IMR-90 (cell line): ENCODE measurements around the gene CROCC. TPM values are rescaled to one million over a fixed set of nuclear protein-coding genes. Genes with fewer than 3 reads are reported as not detected.

Experiments used
- ATAC-seq: fragments of 200-7000 bp; cut with Tn5 transposase; 2 replicates; pipeline ENCODE4 v1.9.1; 2020; ENCODE audit warnings: low read depth, mild to moderate bottlenecking, moderate library complexity
- BruUV-seq: library from RNA; stranded (reverse); fragments of 400-500 nt; replicated peaks from 2 replicates; lab custom pipeline; 2021; lab: Mats Ljungman, UMichigan
- CTCF ChIA-PET: fragments of 300-600 bp; formaldehyde crosslinking; extraction: SDS; loops from one replicate; lab custom pipeline; 2021; ENCODE audit warnings: antibody characterized with exemption; lab: Yijun Ruan, JAX
- POLR2A ChIA-PET: fragments of 300-600 bp; sonication (Branson Sonifier 250); formaldehyde crosslinking; loops from one replicate; lab custom pipeline; 2022; ENCODE audit warnings: antibody characterized with exemption; ENCODE audit not compliant: unreplicated experiment; lab: Charles Lee
- DNase-seq: peaks from one replicate; pipeline ENCODE4 v3.0.0; 2013
- H2AFZ ChIP-seq: replicated peaks from 2 replicates; pipeline ENCODE3; 2013; ENCODE audit warnings: low read length, mild to moderate bottlenecking; ENCODE audit not compliant: poor library complexity
- H2AK5ac ChIP-seq: 2 replicates; pipeline ENCODE4 v1.6.1; 2013; ENCODE audit warnings: low read depth, low read length, inconsistent platforms
- H2AK9ac ChIP-seq: replicated peaks from 2 replicates; pipeline ENCODE3; 2013; ENCODE audit warnings: mild to moderate bottlenecking, low read depth, low read length, moderate library complexity; ENCODE audit not compliant: poor library complexity
- H2BK120ac ChIP-seq: 2 replicates; pipeline ENCODE4 v1.6.1; 2013; ENCODE audit warnings: low read depth, low read length, inconsistent platforms
- H2BK15ac ChIP-seq: 3 replicates; pipeline ENCODE4 v1.6.1; 2013; ENCODE audit warnings: low read depth, low read length, inconsistent platforms
- H2BK20ac ChIP-seq: 2 replicates; pipeline ENCODE4 v1.6.1; 2013; ENCODE audit warnings: low read depth, mild to moderate bottlenecking, inconsistent platforms, low read length, moderate library complexity
- H2BK5ac ChIP-seq: 2 replicates; pipeline ENCODE4 v1.6.1; 2013; ENCODE audit warnings: mild to moderate bottlenecking, low read depth, low read length, inconsistent platforms; ENCODE audit not compliant: poor library complexity, severe bottlenecking
- H3K14ac ChIP-seq: replicated peaks from 2 replicates; pipeline ENCODE4 v1.6.1; 2013; ENCODE audit warnings: low read depth, low read length, inconsistent platforms
- H3K18ac ChIP-seq: 2 replicates; pipeline ENCODE4 v1.6.1; 2013; ENCODE audit warnings: low read depth, low read length, control low read depth
- H3K23ac ChIP-seq: 2 replicates; pipeline ENCODE4 v1.6.1; 2013; ENCODE audit warnings: low read depth, low read length, inconsistent platforms
- H3K27ac ChIP-seq: 2 replicates; pipeline ENCODE4 v1.5.1; 2013; ENCODE audit warnings: mild to moderate bottlenecking, control low read depth, low read length; ENCODE audit not compliant: insufficient read depth
- H3K27me3 ChIP-seq: 2 replicates; pipeline ENCODE4 v1.6.1; 2013; ENCODE audit warnings: low read length; ENCODE audit not compliant: control insufficient read depth, insufficient read depth
- H3K36me3 ChIP-seq: 2 replicates; pipeline ENCODE4 v1.6.1; 2013; ENCODE audit warnings: low read length, mixed read lengths; ENCODE audit not compliant: control insufficient read depth, insufficient read depth
- H3K4ac ChIP-seq: 2 replicates; pipeline ENCODE4 v1.6.1; 2013; ENCODE audit warnings: low read depth, low read length, inconsistent platforms
- H3K4me1 ChIP-seq: 2 replicates; pipeline ENCODE4 v1.6.1; 2013; ENCODE audit warnings: low read length, mixed read lengths; ENCODE audit not compliant: control insufficient read depth, insufficient read depth
- H3K4me2 ChIP-seq: 2 replicates; pipeline ENCODE4 v1.6.1; 2013; ENCODE audit warnings: low read depth, mild to moderate bottlenecking, control low read depth, low read length, moderate library complexity
- H3K4me3 ChIP-seq: 2 replicates; pipeline ENCODE4 v1.5.1; 2013; ENCODE audit warnings: low read depth, mild to moderate bottlenecking, control low read depth, low read length, moderate library complexity; ENCODE audit not compliant: insufficient read depth
- H3K56ac ChIP-seq: 2 replicates; pipeline ENCODE4 v1.6.1; 2013; ENCODE audit warnings: low read length, inconsistent platforms; ENCODE audit not compliant: insufficient read depth; ENCODE audit errors: extremely low read depth
- H3K79me1 ChIP-seq, 2 experiments: 2 replicates each; pipeline ENCODE4 v1.6.1; 2013; ENCODE audit warnings: low read length in 2 of 2, inconsistent platforms in 1 of 2, low read depth in 1 of 2
- H3K9ac ChIP-seq: 2 replicates; pipeline ENCODE4 v1.6.1; 2013; ENCODE audit warnings: low read depth, low read length, control low read depth
- H3K9me1 ChIP-seq: 2 replicates; pipeline ENCODE4 v1.6.1; 2013; ENCODE audit warnings: low read length, inconsistent platforms; ENCODE audit not compliant: insufficient read depth
- H3K9me3 ChIP-seq: 2 replicates; pipeline ENCODE4 v1.6.1; 2013; ENCODE audit warnings: low read length; ENCODE audit not compliant: control insufficient read depth, insufficient read depth
- H4K20me1 ChIP-seq: 2 replicates; pipeline ENCODE4 v1.6.1; 2013; ENCODE audit warnings: low read length, inconsistent platforms; ENCODE audit not compliant: insufficient read depth
- H4K5ac ChIP-seq: 2 replicates; pipeline ENCODE4 v1.6.1; 2013; ENCODE audit warnings: mild to moderate bottlenecking, low read depth, low read length, control low read depth
- H4K8ac ChIP-seq, 2 experiments: 2 replicates each; pipeline ENCODE4 v1.6.1; 2013; ENCODE audit warnings: low read depth in 2 of 2, low read length in 2 of 2, control low read depth in 1 of 2, inconsistent platforms in 1 of 2
- H4K91ac ChIP-seq: 2 replicates; pipeline ENCODE4 v1.6.1; 2013; ENCODE audit warnings: low read depth, low read length, inconsistent platforms; ENCODE audit not compliant: insufficient read depth
- BHLHE40 ChIP-seq: fragments of 150-350 bp; IDR thresholded peaks from 2 replicates; pipeline ENCODE4 v1.6.1; 2016; ENCODE audit warnings: mild to moderate bottlenecking, low read depth, low read length
- CEBPB ChIP-seq: IDR thresholded peaks from 2 replicates; pipeline ENCODE4 v1.6.1; 2012; ENCODE audit warnings: low read depth, low read length, improper control_type of control experiment
- CHD1 ChIP-seq: IDR thresholded peaks from 2 replicates; pipeline ENCODE4 v1.6.1; 2012; ENCODE audit warnings: low read depth, low read length, improper control_type of control experiment
- CTCF ChIP-seq: conservative IDR thresholded peaks from 2 replicates; pipeline ENCODE4 v1.5.1; 2012; ENCODE audit warnings: mild to moderate bottlenecking, low read depth, low read length, improper control_type of control experiment
- ELK1 ChIP-seq: fragments of 150-350 bp; IDR thresholded peaks from 2 replicates; pipeline ENCODE4 v1.6.1; 2016; ENCODE audit warnings: low read depth, mild to moderate bottlenecking, low read length, moderate library complexity, borderline replicate concordance
- FOS ChIP-seq: fragments of 150-350 bp; IDR thresholded peaks from 2 replicates; pipeline ENCODE4 v1.6.1; 2016; ENCODE audit warnings: low read depth, low read length
- MAFK ChIP-seq: IDR thresholded peaks from 2 replicates; pipeline ENCODE4 v1.6.1; 2012; ENCODE audit warnings: low read depth, low read length, improper control_type of control experiment
- MAZ ChIP-seq: IDR thresholded peaks from 2 replicates; pipeline ENCODE4 v1.6.1; 2012; ENCODE audit warnings: low read depth, mild to moderate bottlenecking, low read length, improper control_type of control experiment, moderate library complexity, borderline replicate concordance
- MXI1 ChIP-seq: IDR thresholded peaks from 2 replicates; pipeline ENCODE4 v1.6.1; 2012; ENCODE audit warnings: low read depth, mild to moderate bottlenecking, low read length, moderate library complexity, borderline replicate concordance
- NFE2L2 ChIP-seq: fragments of 150-350 bp; IDR thresholded peaks from 2 replicates; pipeline ENCODE4 v1.6.1; 2016; ENCODE audit warnings: low read depth, mild to moderate bottlenecking, low read length
- POLR2A ChIP-seq: IDR thresholded peaks from 2 replicates; pipeline ENCODE4 v1.6.1; 2012; ENCODE audit warnings: mild to moderate bottlenecking, low read depth, low read length
- RAD21 ChIP-seq: IDR thresholded peaks from 2 replicates; pipeline ENCODE4 v1.6.1; 2012; ENCODE audit warnings: low read length, improper control_type of control experiment
- RCOR1 ChIP-seq: IDR thresholded peaks from 2 replicates; pipeline ENCODE4 v1.6.1; 2012; ENCODE audit warnings: mild to moderate bottlenecking, low read length, improper control_type of control experiment; ENCODE audit not compliant: insufficient replicate concordance
- RFX5 ChIP-seq: IDR thresholded peaks from 2 replicates; pipeline ENCODE4 v1.8.0; 2012; ENCODE audit warnings: low read depth, mild to moderate bottlenecking, low read length, moderate library complexity
- SMC3 ChIP-seq: fragments of 150-350 bp; IDR thresholded peaks from 2 replicates; pipeline ENCODE4 v1.6.1; 2016; ENCODE audit warnings: low read depth, mild to moderate bottlenecking, antibody characterized with exemption, low read length, moderate library complexity
- USF2 ChIP-seq: fragments of 150-350 bp; IDR thresholded peaks from 2 replicates; pipeline ENCODE4 v1.6.1; 2017; ENCODE audit warnings: mild to moderate bottlenecking, antibody characterized with exemption, low read length, low read depth
- WGBS, 2 experiments: methylation state at CpG; one replicate each; pipeline versions ENCODE4 v1.1.5 to v1.1.7; 2013; ENCODE audit warnings: missing lambda C conversion rate in 2 of 2; ENCODE audit not compliant: insufficient read length in 1 of 2; ENCODE audit errors: extremely low coverage in 2 of 2; 5-methylcytosine and 5-hydroxymethylcytosine counted together
- dilution Hi-C: fragments of 300-500 bp; cut with HindIII; formaldehyde crosslinking; loops from one replicate; pipeline ENCODE4 v1.14.3; 2018; ENCODE audit warnings: low sequenced_read_pairs; ENCODE audit not compliant: unreplicated experiment
- in situ Hi-C: fragments of 300-500 bp; cut with MboI; formaldehyde crosslinking; loops from 3 replicates; pipeline ENCODE4 v1.14.3; 2019; ENCODE audit warnings: low sequenced_read_pairs, inconsistent platforms, mixed read lengths
- intact Hi-C: fragments of 100-400 bp; cut with micrococcal nuclease; formaldehyde crosslinking; loops from 2 replicates; pipeline ENCODE4 v1.10.0; 2022
- polyA plus RNA-seq, 3 experiments: library from polyadenylated mRNA; depleted of rRNA; stranded (reverse); fragments of >200 nt; gene quantifications; 2 replicates each; pipeline ENCODE4 v1.2.3, GENCODE V29; 2012; ENCODE audit warnings: low replicate concordance in 1 of 3
- total RNA-seq: library from RNA; depleted of rRNA; stranded (reverse); fragments of >200 nt; gene quantifications from 2 replicates; pipeline ENCODE4 v1.2.3, GENCODE V29; 2012

The CROCC gene
- total and polyA plus RNA-seq, 2 of the 4 experiments (the other 2 are of a cell fraction) = 7.5 to 13.7 TPM

GRCh38 chr1:16972189-16972895 lies 50.6 kb downstream of the CROCC start:
- Histone ChIP-seq H3K9ac (no peak overlapping the region), H3K4me2 (no peak overlapping the region), H4K20me1 (no peaks in the 10 kb centered on the region; the same call in 1 of the 2 replicates), H4K8ac (no peak overlapping the region), H2AK5ac (no peak overlapping the region), H3K56ac (no peak overlapping the region), H3K4me3 (no peak overlapping the region), H2BK5ac (no peak overlapping the region), H3K9me1 (no peaks in the 10 kb centered on the region), H3K79me1 (no peaks in the 10 kb centered on the region; a peak in 1 of 4 replicates), H3K4ac (no peak overlapping the region), H3K36me3 (peaks cover 5% of the 10 kb centered on the region; the same call in 1 of the 2 replicates), H3K14ac (no peak overlapping the region), H2BK20ac (no peak overlapping the region), H4K91ac (no peak overlapping the region), H3K23ac (no peak overlapping the region), H3K27me3 (no peaks in the 10 kb centered on the region), H3K4me1 (peaks cover 4% of the 10 kb centered on the region), H4K5ac (no peak overlapping the region), H2BK120ac (no peak overlapping the region), H2BK15ac (no peak overlapping the region), H2AK9ac (no peak overlapping the region), H3K9me3 (no peaks in the 10 kb centered on the region), H3K18ac (no peak overlapping the region), H3K27ac (no peak overlapping the region), H2AFZ (no peak overlapping the region)
- dilution Hi-C loops = no loop called here
- ChIA-PET POLR2A (no interaction called here), CTCF (no interaction called here)
- DNase-seq = no peak
- no TSS peak for BruUV-seq
- TF ChIP-seq NFE2L2 (no peak), MAZ (no peak), MXI1 (no peak), SMC3 (no peak), ELK1 (no peak), USF2 (no peak), FOS (no peak), CHD1 (no peak), POLR2A (no peak), CTCF (no peak), RFX5 (no peak), BHLHE40 (no peak), RAD21 (no peak), RCOR1 (no peak), MAFK (no peak), CEBPB (no peak)
- 93% methylated on average over 3 of the region's 11 CpGs; no CpG with 5 or more reads in 1 of the 2 experiments for WGBS, 2 experiments
- ATAC-seq = no peak
- in situ Hi-C loops = no loop called here
- intact Hi-C loops = no loop called here
